Pulmonary artery endothelial cell (primary cell): ENCODE data around the gene TSPAN9. TPM values are rescaled to one million over a fixed set of nuclear protein-coding genes. Genes with fewer than 3 reads are reported as not detected.

Source experiments
- DNase-seq: peaks from one replicate; pipeline ENCODE4 v3.0.0-alpha.2; 2011; ENCODE audit warnings: low read depth, low spot score
- total RNA-seq: library from RNA; depleted of rRNA; stranded (reverse); fragments of >200 nt; gene quantifications from 2 replicates; pipeline ENCODE4 v1.2.3, GENCODE V29; 2014

Gene TSPAN9
- total RNA-seq, 1 donor from 2014 or later: 65.0 TPM

GRCh38 chr12:3271639-3272038 lies 194.5 kb downstream of the TSPAN9 start:
- DNase-seq: no peak

- no peak for DNase-seq
These were observed 195.8 kb downstream of the TSPAN9 start for GRCh38 chr12:3272958-3273357.

GRCh38 chr12:3273409-3273853 lies 196.3 kb downstream of the TSPAN9 start:
- no peak for DNase-seq

GRCh38 chr12:3274664-3275063 lies 197.5 kb downstream of the TSPAN9 start:
- no peak for DNase-seq

GRCh38 chr12:3275171-3276041 lies 198.2 kb downstream of the TSPAN9 start:
- peak; percentile 19 for DNase-seq

- DNase-seq: no peak
These were observed 199.0 kb downstream of the TSPAN9 start for GRCh38 chr12:3276226-3276625.

GRCh38 chr12:3277306-3277943 lies 200.2 kb downstream of the TSPAN9 start:
- no peak for DNase-seq

GRCh38 chr12:3278681-3279414 lies 201.7 kb downstream of the TSPAN9 start:
- no peak for DNase-seq

- DNase-seq: no peak
These were observed 202.2 kb downstream of the TSPAN9 start for GRCh38 chr12:3279415-3279780.

GRCh38 chr12:3279832-3280231 lies 202.7 kb downstream of the TSPAN9 start:
- no peak for DNase-seq

GRCh38 chr12:3280967-3281366 lies 203.8 kb downstream of the TSPAN9 start:
- DNase-seq: no peak

GRCh38 chr12:3281588-3282383 lies 204.6 kb downstream of the TSPAN9 start:
- DNase-seq: no peak

GRCh38 chr12:3282384-3282670 lies 205.1 kb downstream of the TSPAN9 start:
- DNase-seq: no peak

- DNase-seq: no peak
These were observed 206.0 kb downstream of the TSPAN9 start for GRCh38 chr12:3283137-3283680.

GRCh38 chr12:3284405-3284804 lies 207.2 kb downstream of the TSPAN9 start:
- DNase-seq: no peak

GRCh38 chr12:3285570-3285969 lies 208.4 kb downstream of the TSPAN9 start:
- DNase-seq: no peak

- DNase-seq: no peak
These were observed 211.5 kb downstream of the TSPAN9 start for GRCh38 chr12:3288690-3289089.

- DNase-seq: no peak
These were observed 212.5 kb downstream of the TSPAN9 start for GRCh38 chr12:3289702-3290101.

GRCh38 chr12:3291939-3292338 lies 214.8 kb downstream of the TSPAN9 start:
- no peak for DNase-seq

GRCh38 chr12:3292677-3293412 lies 215.7 kb downstream of the TSPAN9 start:
- no peak for DNase-seq
